B cell (primary cell): ENCODE results near the gene EVC. TPM values are rescaled to one million over a fixed set of nuclear protein-coding genes. Genes with fewer than 3 reads are reported as not detected.

Experiments used
- ATAC-seq: fragments of 200-7000 bp; cut with Tn5 transposase; one replicate; pipeline ENCODE4 v1.10.0; 2021; ENCODE audit warnings: low read depth, mild to moderate bottlenecking, moderate number of reproducible peaks, moderate library complexity
- CTCF ChIA-PET: fragments of 350-600 bp; sonication (Branson Sonifier 250); formaldehyde crosslinking; loops from one replicate; lab custom pipeline; 2021; ENCODE audit warnings: antibody characterized with exemption, inconsistent platforms; lab: Charles Lee
- POLR2A ChIA-PET: fragments of 350-600 bp; sonication (Branson Sonifier 250); formaldehyde crosslinking; loops from one replicate; lab custom pipeline; 2021; ENCODE audit warnings: antibody characterized with exemption; lab: Charles Lee
- DNase-seq: peaks from one replicate; pipeline ENCODE4 v3.0.0; 2013
- H2AFZ ChIP-seq: 2 replicates; pipeline ENCODE4 v1.6.1; 2012; ENCODE audit warnings: mild to moderate bottlenecking, low read depth, low read length; ENCODE audit not compliant: insufficient read depth, poor library complexity, severe bottlenecking
- H3K27ac ChIP-seq, 2 donors: 1 replicate in 1 of 2; 2 replicates in 1 of 2; pipeline ENCODE4 v1.5.1; 2012 to 2013; ENCODE audit warnings: low read length in 2 of 2, mild to moderate bottlenecking in 2 of 2, moderate library complexity in 1 of 2
- H3K27me3 ChIP-seq, 4 experiments: fragments of 200-600 bp in 1 of 4; sonication (generic) in 1 of 4; replicated peaks in 1 of 4; 1 replicate in 2 of 4; 2 replicates in 2 of 4; pipeline versions ENCODE4 v1.6.1 to v1.7.0; 2013 to 2016; ENCODE audit warnings: low read length in 3 of 4, mild to moderate bottlenecking in 2 of 4, mixed read lengths in 1 of 4, moderate library complexity in 1 of 4; ENCODE audit not compliant: insufficient read depth in 4 of 4, control insufficient read depth in 3 of 4; ENCODE audit errors: control extremely low read depth in 1 of 4
- H3K36me3 ChIP-seq, 2 experiments: replicated peaks in 1 of 2; 1 replicate in 1 of 2; 2 replicates in 1 of 2; pipeline versions ENCODE4 v1.6.1 to v1.7.1; 2013; ENCODE audit warnings: low read length in 1 of 2; ENCODE audit not compliant: insufficient read depth in 2 of 2, control insufficient read depth in 1 of 2; ENCODE audit errors: control extremely low read depth in 1 of 2, extremely low read depth in 1 of 2
- H3K4me1 ChIP-seq, 2 donors: fragments of 200-600 bp in 1 of 2; sonication (generic) in 1 of 2; 1 replicate in 1 of 2; 2 replicates in 1 of 2; pipeline versions ENCODE4 v1.5.1 to v1.6.1; 2013 to 2017; ENCODE audit warnings: low read length in 2 of 2; ENCODE audit not compliant: control insufficient read depth in 2 of 2, insufficient read depth in 2 of 2
- H3K4me2 ChIP-seq: replicated peaks from 2 replicates; pipeline ENCODE3; 2012; ENCODE audit warnings: mild to moderate bottlenecking, low read depth, low read length; ENCODE audit not compliant: poor library complexity, severe bottlenecking
- H3K4me3 ChIP-seq, 5 experiments: fragments of 200-600 bp in 1 of 5; sonication (generic) in 1 of 5; 1 replicate in 3 of 5; 2 replicates in 2 of 5; pipeline versions ENCODE4 v1.5.1 to v1.7.0; 2011 to 2016; ENCODE audit warnings: low read length in 4 of 5, mild to moderate bottlenecking in 4 of 5, low read depth in 2 of 5, control low read depth in 1 of 5, moderate library complexity in 1 of 5; ENCODE audit not compliant: insufficient read depth in 1 of 5; ENCODE audit errors: control extremely low read depth in 1 of 5, extremely low read depth in 1 of 5
- H3K79me2 ChIP-seq: fragments of 200-600 bp; sonication (generic); one replicate; pipeline ENCODE4 v1.6.0; 2016; ENCODE audit warnings: low read length; ENCODE audit not compliant: control insufficient read depth, insufficient read depth
- H3K9ac ChIP-seq: fragments of 200-600 bp; sonication (generic); 2 replicates; pipeline ENCODE4 v1.6.1; 2017; ENCODE audit warnings: mild to moderate bottlenecking, low read length, moderate library complexity
- H3K9me3 ChIP-seq, 3 donors: one replicate each; pipeline versions ENCODE4 v1.6.1 to v1.7.1; 2013; ENCODE audit warnings: low read length in 2 of 3; ENCODE audit not compliant: control insufficient read depth in 2 of 3, insufficient read depth in 1 of 3; ENCODE audit errors: control extremely low read depth in 1 of 3
- H4K20me1 ChIP-seq: 2 replicates; pipeline ENCODE4 v1.6.0; 2012; ENCODE audit warnings: mild to moderate bottlenecking, low read length; ENCODE audit not compliant: insufficient read depth, control insufficient read depth, poor library complexity, severe bottlenecking
- H3K27ac Mint-ChIP-seq: one replicate; pipeline ENCODE4 v1.8.0; 2021; ENCODE audit warnings: mixed read lengths
- H3K27me3 Mint-ChIP-seq: one replicate; pipeline ENCODE4 v1.8.0; 2021; ENCODE audit warnings: mixed read lengths
- H3K4me1 Mint-ChIP-seq: one replicate; pipeline ENCODE4 v1.8.0; 2021; ENCODE audit warnings: mixed read lengths
- H3K4me3 Mint-ChIP-seq: one replicate; pipeline ENCODE4 v1.8.0; 2021; ENCODE audit warnings: mixed read lengths
- H3K9me3 Mint-ChIP-seq: one replicate; pipeline ENCODE4 v1.8.0; 2022; ENCODE audit warnings: mixed read lengths; ENCODE audit not compliant: insufficient read depth
- EZH2 ChIP-seq: IDR thresholded peaks from 2 replicates; pipeline ENCODE4 v1.6.1; 2012; ENCODE audit warnings: borderline replicate concordance, low read depth, mild to moderate bottlenecking, moderate library complexity, low read length; ENCODE audit not compliant: insufficient read depth, poor library complexity, severe bottlenecking
- WGBS: methylation state at CpG from one replicate; pipeline ENCODE4 v1.1.5; 2013; ENCODE audit warnings: missing lambda C conversion rate; ENCODE audit not compliant: insufficient coverage; 5-methylcytosine and 5-hydroxymethylcytosine counted together
- intact Hi-C: fragments of 100-400 bp; cut with micrococcal nuclease; formaldehyde crosslinking; loops from one replicate; pipeline ENCODE4 v1.10.0; 2022
- polyA plus RNA-seq: library from polyadenylated mRNA; depleted of rRNA; stranded (reverse); fragments of >200 nt; gene quantifications from 2 replicates; pipeline ENCODE4 v1.2.3, GENCODE V29; 2012
- total RNA-seq, 2 donors: library from RNA; stranded (reverse); fragments of 120-200 nt in 1 of 2; gene quantifications; 1 replicate in 1 of 2; 2 replicates in 1 of 2; pipeline versions ENCODE4 v1.2.3 to v1.2.4, GENCODE V29; 2013 to 2022
- TF ChIP-seq, protein P1 (sequence below): fragments of 200-600 bp; IDR thresholded peaks from one replicate; pipeline ENCODE4 v1.8.0; 2022; ENCODE audit warnings: antibody characterized with exemption, mild to moderate bottlenecking

The EVC gene
- total and polyA plus RNA-seq, 2 donors (not counting 1 experiment from before 2014, with no cell fraction given), result 1.5 TPM; not detected in 1

DNA sequence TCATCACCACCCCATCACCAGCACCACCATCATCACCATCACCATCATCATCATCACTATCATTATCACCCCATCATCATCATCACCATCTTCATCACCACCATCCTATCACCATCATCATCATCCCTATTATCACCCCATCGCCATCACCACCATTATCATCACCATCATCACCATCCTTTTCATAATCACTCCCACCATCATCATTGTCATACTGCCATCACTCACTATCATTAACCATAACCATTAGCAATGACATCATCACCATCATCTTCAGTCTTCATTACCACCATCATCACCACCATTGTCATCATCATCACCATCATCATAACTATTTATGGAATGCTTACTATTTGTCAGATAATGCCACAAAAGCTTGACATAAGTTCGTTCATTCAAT, 146.2 kb downstream of the EVC start:
- H3K4me3 ChIP-seq, result no peak overlapping the region
- CTCF ChIA-PET, result no interaction called here
- no peak overlapping the region for H3K4me2 ChIP-seq
- H4K20me1 ChIP-seq, result no peaks in the 10 kb centered on the region
- H3K36me3 ChIP-seq, result no peaks in the 10 kb centered on the region
- H3K79me2 ChIP-seq, result no peaks in the 10 kb centered on the region
- no peak overlapping the region for H3K27ac ChIP-seq
- H2AFZ ChIP-seq, result no peak overlapping the region
- no peak for TF ChIP-seq EZH2
- TF ChIP-seq, protein P1, sequence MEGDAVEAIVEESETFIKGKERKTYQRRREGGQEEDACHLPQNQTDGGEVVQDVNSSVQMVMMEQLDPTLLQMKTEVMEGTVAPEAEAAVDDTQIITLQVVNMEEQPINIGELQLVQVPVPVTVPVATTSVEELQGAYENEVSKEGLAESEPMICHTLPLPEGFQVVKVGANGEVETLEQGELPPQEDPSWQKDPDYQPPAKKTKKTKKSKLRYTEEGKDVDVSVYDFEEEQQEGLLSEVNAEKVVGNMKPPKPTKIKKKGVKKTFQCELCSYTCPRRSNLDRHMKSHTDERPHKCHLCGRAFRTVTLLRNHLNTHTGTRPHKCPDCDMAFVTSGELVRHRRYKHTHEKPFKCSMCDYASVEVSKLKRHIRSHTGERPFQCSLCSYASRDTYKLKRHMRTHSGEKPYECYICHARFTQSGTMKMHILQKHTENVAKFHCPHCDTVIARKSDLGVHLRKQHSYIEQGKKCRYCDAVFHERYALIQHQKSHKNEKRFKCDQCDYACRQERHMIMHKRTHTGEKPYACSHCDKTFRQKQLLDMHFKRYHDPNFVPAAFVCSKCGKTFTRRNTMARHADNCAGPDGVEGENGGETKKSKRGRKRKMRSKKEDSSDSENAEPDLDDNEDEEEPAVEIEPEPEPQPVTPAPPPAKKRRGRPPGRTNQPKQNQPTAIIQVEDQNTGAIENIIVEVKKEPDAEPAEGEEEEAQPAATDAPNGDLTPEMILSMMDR, result no peak
- WGBS, result 100% methylated on average over 1 of the region's 2 CpGs
- POLR2A ChIA-PET, result no interaction called here
- no peak overlapping the region for H3K27ac Mint-ChIP-seq
- peaks cover 0 to 24% (median 0%) of the 10 kb centered on the region in 3 donors for H3K9me3 ChIP-seq
- H3K9me3 Mint-ChIP-seq, result no peaks in the 10 kb centered on the region
- H3K4me3 Mint-ChIP-seq, result no peak overlapping the region
- H3K4me1 Mint-ChIP-seq, result no peaks in the 10 kb centered on the region
- no peaks in the 10 kb centered on the region for H3K4me1 ChIP-seq
- DNase-seq, result no peak
- H3K9ac ChIP-seq, result no peak overlapping the region
- ATAC-seq, result no peak
- intact Hi-C loops, result no loop called here
- no peaks in the 10 kb centered on the region for H3K27me3 ChIP-seq
- peaks cover 3% of the 10 kb centered on the region for H3K27me3 Mint-ChIP-seq

DNA sequence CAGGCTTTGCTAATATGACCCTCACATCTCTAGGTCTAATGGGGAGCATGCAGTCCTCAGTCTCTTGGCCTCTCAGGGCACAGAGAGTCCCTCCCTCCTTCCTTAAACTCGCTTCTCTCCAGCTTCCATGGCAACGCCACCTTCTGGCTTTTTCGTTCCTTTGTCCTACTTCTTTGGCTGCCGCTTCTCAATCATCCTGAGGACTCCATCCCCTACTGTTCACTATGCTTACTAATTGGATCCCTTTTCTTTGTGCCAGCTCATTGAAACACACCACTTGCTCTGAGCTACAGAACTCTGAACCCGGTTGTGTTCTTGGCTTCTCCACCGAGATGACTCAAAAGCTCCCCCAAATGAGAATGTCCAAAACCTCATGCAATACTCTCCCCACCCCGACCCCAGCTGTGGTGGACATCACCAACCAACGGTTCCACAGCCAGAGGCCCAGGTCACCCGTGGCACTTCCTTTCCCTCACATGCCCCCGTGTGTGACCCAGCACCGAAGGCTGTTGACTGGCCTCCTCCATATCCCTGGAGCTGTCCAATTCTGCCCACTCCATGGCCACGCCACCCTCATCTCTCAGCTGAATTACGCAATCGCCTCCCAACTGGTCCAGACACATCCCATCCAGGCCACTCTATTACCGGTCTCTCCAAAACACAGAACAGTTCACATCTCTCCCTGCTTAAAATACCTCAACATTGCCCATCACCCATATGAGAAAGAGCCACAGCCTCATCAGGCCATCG, 147.2 kb downstream of the EVC start:
- Histone ChIP-seq H3K27ac (no peak overlapping the region), H3K4me1 (no peaks in the 10 kb centered on the region), H3K4me3 (no peak overlapping the region), H3K79me2 (no peaks in the 10 kb centered on the region), H3K36me3 (no peaks in the 10 kb centered on the region), H4K20me1 (no peaks in the 10 kb centered on the region), H3K9me3 (peaks cover 0 to 24% (median 0%) of the 10 kb centered on the region in 3 donors), H2AFZ (no peak overlapping the region), H3K27me3 (no peaks in the 10 kb centered on the region), H3K4me2 (no peak overlapping the region), H3K9ac (no peak overlapping the region)
- WGBS, result 88% methylated on average over 16 of the region's 16 CpGs
- ChIA-PET POLR2A (no interaction called here), CTCF (no interaction called here)
- H3K27me3 Mint-ChIP-seq, result peaks cover 4% of the 10 kb centered on the region
- H3K9me3 Mint-ChIP-seq, result no peaks in the 10 kb centered on the region
- DNase-seq, result no peak
- no peak overlapping the region for H3K4me3 Mint-ChIP-seq
- no peak overlapping the region for H3K27ac Mint-ChIP-seq
- TF ChIP-seq, protein P1, result no peak
- TF ChIP-seq EZH2, result no peak
- intact Hi-C loops, result no loop called here
- H3K4me1 Mint-ChIP-seq, result no peaks in the 10 kb centered on the region
- no peak for ATAC-seq
